GM23338 (cell line): ENCODE results near the gene KATNAL2.
A peak's percentile ranks its signal among the peaks of the same experiment; 100 is the strongest.

Experiments
- CREB1 ChIP-seq: fragments of 250-450 bp; sonication (Bioruptor Pico); IDR thresholded peaks from 2 replicates; pipeline ENCODE4 v1.5.0; 2020; ENCODE audit warnings: low read depth, mild to moderate bottlenecking, moderate library complexity
- EZH2 ChIP-seq: fragments of 200-600 bp; sonication (generic); IDR thresholded peaks from one replicate; pipeline ENCODE4 v1.8.0; 2017; ENCODE audit warnings: antibody characterized with exemption, mild to moderate bottlenecking, low read depth; ENCODE audit not compliant: unreplicated experiment
- EZH2phosphoT487 ChIP-seq: fragments of 200-600 bp; sonication (generic); IDR thresholded peaks from one replicate; pipeline ENCODE4 v1.8.1; 2018; ENCODE audit warnings: antibody characterized with exemption; ENCODE audit not compliant: unreplicated experiment
- NANOG ChIP-seq: IDR thresholded peaks from 2 replicates; pipeline ENCODE4 v1.6.1; 2016; ENCODE audit warnings: antibody characterized with exemption, borderline replicate concordance
- POLR2AphosphoS5 ChIP-seq: IDR thresholded peaks from 2 replicates; pipeline ENCODE4 v1.6.1; 2016; ENCODE audit warnings: antibody characterized with exemption, low read depth
- TF ChIP-seq, protein P1 (sequence below), 2 experiments: fragments of 200-600 bp in 1 of 2; sonication (generic) in 1 of 2; conservative IDR thresholded peaks; 2 replicates each; pipeline versions ENCODE4 v1.5.1 to v1.6.1; 2016 to 2017; ENCODE audit warnings: antibody characterized with exemption in 2 of 2, low read depth in 2 of 2, mild to moderate bottlenecking in 2 of 2, moderate library complexity in 1 of 2
- TF ChIP-seq, protein P2 (sequence below): IDR thresholded peaks from one replicate; pipeline ENCODE4 v1.6.1; 2018; ENCODE audit warnings: antibody characterized with exemption; ENCODE audit not compliant: unreplicated experiment
- TF ChIP-seq, protein P3 (sequence below): IDR thresholded peaks from 2 replicates; pipeline ENCODE4 v1.6.1; 2016; ENCODE audit warnings: antibody characterized with exemption

DNA sequence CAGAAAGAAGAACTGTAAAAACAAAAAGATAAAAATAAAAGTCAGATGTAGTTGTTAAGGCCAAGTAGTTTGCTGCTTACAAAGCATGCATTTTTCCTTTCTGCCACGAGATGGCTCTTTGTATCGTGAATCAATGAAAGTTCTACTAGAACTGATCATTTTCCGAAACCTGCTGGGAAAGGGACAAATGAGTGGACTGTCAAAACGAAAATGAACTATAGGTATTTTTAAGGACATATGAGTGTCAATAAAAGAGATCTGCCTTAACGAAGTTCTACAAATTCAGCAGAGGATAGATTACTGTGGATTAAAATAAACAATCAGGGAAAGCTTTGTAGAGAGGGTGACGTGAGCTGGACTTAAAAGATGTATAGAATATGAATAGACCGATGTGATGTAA lies 133.1 kb downstream of the KATNAL2 start:
- TF ChIP-seq, protein P1, sequence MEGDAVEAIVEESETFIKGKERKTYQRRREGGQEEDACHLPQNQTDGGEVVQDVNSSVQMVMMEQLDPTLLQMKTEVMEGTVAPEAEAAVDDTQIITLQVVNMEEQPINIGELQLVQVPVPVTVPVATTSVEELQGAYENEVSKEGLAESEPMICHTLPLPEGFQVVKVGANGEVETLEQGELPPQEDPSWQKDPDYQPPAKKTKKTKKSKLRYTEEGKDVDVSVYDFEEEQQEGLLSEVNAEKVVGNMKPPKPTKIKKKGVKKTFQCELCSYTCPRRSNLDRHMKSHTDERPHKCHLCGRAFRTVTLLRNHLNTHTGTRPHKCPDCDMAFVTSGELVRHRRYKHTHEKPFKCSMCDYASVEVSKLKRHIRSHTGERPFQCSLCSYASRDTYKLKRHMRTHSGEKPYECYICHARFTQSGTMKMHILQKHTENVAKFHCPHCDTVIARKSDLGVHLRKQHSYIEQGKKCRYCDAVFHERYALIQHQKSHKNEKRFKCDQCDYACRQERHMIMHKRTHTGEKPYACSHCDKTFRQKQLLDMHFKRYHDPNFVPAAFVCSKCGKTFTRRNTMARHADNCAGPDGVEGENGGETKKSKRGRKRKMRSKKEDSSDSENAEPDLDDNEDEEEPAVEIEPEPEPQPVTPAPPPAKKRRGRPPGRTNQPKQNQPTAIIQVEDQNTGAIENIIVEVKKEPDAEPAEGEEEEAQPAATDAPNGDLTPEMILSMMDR (conservative IDR thresholded peaks at IDR 0.05; ENCODE audit: low read depth in 2 of 2) = peak; percentile 68 to 78
- no peak for TF ChIP-seq POLR2AphosphoS5
- TF ChIP-seq EZH2 = no peak
- TF ChIP-seq EZH2phosphoT487 = no peak
- TF ChIP-seq, protein P2, sequence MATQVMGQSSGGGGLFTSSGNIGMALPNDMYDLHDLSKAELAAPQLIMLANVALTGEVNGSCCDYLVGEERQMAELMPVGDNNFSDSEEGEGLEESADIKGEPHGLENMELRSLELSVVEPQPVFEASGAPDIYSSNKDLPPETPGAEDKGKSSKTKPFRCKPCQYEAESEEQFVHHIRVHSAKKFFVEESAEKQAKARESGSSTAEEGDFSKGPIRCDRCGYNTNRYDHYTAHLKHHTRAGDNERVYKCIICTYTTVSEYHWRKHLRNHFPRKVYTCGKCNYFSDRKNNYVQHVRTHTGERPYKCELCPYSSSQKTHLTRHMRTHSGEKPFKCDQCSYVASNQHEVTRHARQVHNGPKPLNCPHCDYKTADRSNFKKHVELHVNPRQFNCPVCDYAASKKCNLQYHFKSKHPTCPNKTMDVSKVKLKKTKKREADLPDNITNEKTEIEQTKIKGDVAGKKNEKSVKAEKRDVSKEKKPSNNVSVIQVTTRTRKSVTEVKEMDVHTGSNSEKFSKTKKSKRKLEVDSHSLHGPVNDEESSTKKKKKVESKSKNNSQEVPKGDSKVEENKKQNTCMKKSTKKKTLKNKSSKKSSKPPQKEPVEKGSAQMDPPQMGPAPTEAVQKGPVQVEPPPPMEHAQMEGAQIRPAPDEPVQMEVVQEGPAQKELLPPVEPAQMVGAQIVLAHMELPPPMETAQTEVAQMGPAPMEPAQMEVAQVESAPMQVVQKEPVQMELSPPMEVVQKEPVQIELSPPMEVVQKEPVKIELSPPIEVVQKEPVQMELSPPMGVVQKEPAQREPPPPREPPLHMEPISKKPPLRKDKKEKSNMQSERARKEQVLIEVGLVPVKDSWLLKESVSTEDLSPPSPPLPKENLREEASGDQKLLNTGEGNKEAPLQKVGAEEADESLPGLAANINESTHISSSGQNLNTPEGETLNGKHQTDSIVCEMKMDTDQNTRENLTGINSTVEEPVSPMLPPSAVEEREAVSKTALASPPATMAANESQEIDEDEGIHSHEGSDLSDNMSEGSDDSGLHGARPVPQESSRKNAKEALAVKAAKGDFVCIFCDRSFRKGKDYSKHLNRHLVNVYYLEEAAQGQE = no peak
- TF ChIP-seq NANOG = no peak
- no peak for TF ChIP-seq CREB1 (CRISPR knock-in tag)
- TF ChIP-seq, protein P3, sequence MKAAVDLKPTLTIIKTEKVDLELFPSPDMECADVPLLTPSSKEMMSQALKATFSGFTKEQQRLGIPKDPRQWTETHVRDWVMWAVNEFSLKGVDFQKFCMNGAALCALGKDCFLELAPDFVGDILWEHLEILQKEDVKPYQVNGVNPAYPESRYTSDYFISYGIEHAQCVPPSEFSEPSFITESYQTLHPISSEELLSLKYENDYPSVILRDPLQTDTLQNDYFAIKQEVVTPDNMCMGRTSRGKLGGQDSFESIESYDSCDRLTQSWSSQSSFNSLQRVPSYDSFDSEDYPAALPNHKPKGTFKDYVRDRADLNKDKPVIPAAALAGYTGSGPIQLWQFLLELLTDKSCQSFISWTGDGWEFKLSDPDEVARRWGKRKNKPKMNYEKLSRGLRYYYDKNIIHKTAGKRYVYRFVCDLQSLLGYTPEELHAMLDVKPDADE = no peak
